NCI-H748 treated with DMSO at 0.1 percent for 48 hours (cell line): ENCODE data around the gene STAG2.
"Not testable (repeated sequence)": the region's sequence is repeated elsewhere in the genome, so short reads cannot be mapped to it uniquely, and the experiment has no call there.

Experiments
- DNase-seq: peaks from one replicate; lab custom pipeline; 2025; lab: John Stamatoyannopoulos, UW

The STAG2 gene

DNA sequence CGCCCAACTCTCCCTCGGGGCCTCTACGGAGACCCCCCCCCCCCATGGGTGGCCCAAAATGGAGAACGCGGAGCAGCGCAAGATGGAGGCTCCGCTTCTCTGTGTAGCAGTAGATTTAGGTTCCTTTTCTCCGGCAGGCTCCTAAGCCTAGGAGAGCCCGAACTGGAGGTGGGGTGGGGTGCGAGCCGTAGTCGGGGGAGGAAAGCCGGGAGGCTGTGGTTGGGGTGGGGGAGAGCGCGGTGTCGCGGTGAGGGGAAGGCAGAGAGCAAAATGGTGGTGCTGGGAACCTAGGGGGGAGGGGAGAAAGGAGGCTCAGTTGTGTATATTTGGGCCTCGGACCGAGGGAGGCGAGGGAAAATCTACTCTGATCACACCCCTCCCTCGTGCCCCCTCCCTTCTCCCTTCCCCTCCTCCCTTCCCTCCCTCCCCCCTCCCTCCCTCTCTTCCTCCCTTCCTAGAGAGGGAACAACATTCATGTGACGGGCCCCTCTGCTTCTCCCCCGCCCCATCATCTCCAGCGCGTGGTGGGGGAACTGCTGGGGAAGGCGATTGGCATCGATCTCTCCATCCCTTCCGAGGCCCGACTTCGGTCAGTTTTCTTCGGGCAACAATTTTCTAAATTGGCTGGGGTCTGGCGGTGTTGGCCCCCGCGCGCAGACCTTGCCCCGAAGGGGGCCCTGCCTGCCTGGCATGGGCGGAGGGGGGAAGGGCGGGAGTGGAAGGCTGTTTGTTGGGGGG is at the start of gene STAG2:
STAG2 (plus strand) TSS at position 439 of the 738 bp plus-strand sequence. CDS start 60,922 bp downstream, outside the sequence.
- DNase-seq, result peak; percentile 65

DNA sequence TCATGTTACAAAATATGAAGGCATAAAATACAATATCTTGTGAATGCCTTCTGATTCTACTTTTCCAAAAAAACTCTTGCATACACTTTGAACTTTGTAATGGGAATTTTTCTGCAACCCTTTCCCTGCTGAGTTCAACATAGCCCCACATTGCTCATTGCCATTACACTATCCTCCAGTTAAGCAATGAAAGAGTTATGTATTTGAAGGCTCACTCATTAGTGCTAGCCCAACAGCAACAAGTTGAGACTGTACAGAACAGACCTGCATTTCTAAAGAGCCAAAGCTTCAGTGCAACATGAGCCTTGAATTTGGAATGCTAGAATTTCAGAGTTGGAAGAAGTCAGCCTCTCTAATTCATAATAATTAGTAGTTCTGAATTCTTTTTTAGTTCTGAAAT is 44.4 kb upstream of the STAG2 start:
- DNase-seq, result no peak

DNA sequence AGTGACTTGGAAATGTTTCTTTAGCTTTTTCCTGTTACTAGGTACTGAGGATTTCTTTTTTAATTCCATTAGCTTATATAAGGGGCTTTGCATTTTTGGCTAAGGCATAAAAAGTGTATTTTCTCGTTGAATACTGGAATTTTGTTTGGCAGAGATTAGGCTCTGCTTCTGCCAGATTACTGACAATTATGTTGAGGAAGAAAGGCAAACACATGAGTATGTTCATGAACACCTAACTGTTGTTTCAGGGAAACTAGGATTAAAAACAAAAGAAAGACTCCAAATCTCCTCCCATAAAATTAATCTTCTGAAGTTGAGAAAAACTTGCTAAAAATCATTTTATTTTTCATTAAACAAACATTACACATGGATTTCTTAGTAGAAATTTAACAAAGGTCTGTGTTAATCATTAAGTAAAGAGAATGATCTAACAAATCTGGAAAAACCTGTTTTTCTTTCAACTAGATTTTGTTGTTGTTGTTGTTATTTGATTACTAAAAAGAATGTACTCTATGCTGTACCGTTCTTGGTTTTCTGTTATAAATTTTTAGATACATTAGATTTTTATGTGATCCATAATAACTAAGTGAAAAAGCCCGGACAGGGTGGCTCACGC is 43.3 kb upstream of the STAG2 start:
- DNase-seq, result no peak

DNA sequence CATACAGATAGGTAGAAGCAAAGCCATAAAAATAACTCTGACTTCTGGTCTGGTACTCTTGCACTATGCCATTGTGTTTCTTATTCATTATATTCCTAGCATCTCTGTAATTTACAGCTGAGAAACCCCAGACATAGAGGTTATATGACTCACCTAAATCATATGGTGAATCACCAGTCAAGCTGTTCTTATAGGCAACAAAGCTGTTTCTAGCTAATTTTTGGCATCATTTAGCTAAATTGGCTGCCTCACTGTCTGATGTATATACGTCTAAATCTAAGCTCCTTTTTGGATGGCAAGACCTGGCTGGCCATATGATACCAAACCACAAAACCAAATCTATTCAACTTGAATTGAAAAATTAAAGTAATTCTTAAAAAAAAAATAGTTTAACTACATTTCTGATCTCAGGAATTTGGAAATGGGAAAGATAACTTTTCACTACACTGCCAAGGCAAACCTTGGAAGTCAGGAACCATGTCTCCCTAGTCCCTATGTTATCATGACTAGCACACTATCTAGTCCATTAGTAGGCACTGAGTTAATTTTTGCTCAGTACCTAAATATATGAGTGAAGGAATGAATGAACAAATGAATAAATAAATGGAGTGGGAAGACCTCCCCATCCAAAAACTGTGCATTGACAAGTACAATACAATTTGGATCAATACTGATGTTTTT is 41.3 kb upstream of the STAG2 start:
- no peak for DNase-seq

DNA sequence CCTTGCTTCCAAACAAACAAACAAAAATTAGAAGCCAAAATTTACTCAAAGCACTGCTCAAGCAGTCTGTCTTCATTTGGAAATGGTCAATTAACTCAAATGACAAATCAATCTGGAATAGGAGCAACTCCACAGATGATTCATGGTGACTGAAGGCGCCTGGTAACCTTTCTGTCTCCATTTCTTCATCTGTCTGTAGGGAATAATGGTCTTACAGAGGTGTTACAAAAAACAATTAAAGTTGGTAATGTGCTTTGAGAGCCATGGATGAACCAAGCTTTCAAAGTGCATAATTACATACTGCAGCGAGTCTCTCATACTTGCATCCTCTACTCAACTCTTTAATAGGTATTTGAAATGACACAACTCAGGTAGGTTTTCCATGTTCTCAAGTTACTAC is 38.3 kb upstream of the STAG2 start:
- DNase-seq, result no peak

DNA sequence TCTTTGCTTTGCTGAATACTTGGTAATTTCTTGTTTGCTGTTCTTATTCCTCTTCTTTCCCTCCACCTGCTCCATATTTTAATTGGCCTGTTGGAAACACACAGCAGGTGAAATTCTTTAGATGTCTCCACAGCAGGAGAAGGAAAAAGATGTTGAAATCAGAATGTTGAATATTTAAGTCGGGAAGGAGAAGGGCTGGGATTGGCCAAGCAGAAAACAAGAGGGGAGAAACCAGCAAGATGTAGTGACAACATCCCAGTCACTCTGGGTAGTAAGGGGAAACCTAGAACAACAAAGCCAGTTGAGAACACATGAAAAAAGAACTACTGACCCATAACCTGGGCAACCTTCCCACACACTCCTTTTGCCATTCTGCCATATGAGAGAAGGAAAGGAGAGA is 37.3 kb upstream of the STAG2 start:
- DNase-seq, result no peak

DNA sequence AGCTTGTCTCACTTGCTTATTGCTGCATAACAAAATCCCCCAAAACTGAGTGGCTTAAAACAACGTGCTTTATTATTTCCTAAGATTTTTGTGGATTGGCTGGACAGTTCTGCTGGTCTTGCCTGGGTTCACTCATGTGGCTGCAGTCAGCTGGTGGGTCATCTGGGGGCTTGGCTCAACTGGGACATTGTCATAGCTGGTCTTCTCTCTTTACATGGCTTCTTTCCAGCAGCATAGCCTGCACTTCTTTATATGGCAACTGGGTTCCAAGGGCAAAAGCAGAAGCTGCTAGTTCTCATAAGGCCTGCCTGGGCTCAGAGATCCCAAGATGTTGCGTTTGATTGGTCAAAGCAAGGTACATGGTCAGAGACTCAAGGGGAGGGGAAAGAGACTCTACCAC is 33.7 kb upstream of the STAG2 start:
- DNase-seq, result no peak

DNA sequence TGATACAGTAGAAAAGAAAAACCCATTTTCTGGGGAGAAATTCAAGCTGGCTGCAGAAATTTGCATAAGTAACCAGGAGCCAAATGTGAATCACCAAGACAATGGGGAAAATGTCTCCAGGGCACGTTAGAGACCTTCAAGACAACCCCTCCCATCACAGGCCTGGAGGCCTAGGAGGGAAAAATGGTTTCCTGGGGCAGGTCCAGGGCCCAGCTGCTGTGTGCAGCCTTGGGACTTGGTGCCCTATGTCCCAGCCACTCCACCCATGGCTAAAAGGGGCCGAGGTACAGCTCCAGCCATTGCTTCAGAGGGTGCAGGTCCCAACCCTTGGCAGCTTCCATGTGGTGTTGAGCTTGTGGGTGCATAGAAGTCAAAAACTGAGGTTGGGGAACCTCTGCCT is 29.5 kb upstream of the STAG2 start:
- DNase-seq, result not testable (repeated sequence)

DNA sequence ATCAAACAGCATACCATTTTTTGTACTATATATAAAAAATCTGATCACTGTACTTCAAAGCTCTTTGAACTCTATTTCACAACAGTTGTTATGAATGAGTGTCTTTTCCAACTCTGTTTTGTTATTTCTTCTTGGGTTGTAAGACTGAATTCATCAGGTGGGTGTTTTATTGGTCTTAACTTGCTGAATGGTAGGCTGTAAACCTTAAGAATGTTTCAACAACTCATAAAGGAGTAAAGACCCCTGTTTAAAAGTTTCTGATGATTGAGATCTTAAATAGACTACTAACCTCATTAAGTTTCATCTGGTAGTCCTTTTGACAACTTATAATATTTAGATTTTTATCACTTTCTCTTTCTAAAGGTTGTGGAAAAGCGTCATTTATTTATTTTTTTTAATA is 18.4 kb upstream of the STAG2 start:
- DNase-seq, result no peak

DNA sequence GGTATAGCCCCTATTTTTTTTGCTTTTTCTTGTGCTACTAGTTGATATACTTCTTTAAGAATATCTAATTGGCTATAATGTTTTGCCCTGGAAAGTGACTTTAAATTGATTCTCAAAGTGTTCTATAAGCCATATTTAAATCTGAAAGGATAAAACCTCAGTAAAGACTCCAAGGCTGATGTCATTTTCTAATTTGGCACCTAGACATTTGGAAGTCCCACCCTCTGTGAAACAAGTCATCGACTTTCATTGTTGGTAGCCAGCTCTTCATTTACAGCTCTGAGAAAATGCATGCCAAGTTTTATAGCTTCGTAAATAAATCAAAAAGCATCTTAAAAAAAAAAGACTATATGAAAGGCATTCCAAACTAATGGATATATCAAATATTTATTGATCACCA is 18.0 kb upstream of the STAG2 start:
- no peak for DNase-seq

DNA sequence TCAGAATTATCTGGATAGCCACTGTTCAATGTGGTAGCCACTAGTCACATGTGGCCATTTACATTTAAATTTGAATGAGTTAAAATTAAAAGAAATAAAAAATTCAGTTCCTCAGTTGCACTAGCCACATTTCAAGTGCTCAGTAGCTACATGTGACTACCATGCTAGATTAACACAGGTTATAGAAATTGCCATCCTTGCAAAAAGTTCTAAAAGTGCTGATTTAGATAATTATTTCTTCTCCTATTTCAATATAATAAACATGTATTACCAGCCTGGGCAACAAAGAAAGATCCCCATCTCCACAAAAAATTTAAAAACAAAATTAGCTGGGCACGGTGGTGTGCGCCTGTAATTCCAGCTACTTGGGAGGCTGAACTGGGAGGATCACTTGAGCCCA is 11.7 kb upstream of the STAG2 start:
- DNase-seq, result no peak

DNA sequence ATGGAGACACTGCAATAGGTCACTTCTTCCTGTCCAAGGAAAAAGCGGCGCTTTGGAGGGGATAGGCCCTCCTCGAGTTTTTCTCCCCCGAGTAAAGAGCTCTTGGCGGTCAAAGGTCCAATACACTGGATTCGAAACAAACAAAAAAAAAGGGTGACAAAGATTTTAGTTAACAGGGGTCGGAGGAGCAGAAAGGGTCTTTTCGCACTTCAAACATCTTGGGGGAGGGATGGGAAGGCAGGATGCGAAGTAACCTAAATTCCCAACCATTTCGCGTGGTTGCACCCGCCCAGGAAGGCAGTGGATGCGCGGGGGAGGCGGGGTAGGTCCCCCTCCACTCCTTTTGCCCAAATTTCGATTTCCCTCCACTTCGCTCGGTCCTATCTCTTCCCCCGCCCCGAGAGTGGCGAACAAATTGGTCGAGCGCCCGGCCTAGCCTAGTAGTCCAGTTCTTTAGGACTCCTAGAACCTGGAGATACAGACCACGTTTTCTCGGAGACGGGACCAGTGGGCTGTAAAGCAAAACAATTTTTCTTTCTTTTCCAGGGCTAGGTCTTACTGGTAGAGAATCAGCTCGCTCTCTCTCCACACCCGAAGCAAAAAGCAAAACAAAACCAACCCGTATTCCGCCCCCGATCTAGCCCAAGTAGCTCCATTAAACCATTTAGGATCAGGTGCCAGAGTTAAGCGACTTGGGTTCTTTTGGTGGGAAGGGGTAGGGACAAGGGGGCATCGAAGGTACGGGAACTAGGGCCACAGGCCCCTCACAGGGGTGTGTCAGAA is 2.0 kb upstream of the STAG2 start:
- no peak for DNase-seq

DNA sequence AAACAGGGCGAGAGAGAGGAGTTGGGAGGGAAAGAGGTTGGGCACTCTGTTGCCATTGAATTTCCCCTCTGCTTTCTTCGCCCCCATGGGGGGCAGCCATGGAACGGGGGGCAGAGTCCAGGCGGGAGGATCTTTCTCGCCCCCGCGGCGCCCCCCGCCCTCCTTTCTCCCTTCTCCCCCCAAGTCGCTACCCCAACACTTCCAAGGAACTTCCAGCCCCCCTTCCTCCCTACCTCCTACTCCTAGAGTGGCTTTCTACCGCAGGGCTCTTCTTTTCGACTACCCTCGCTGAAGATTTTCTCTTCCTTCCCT is 594 bp upstream of the STAG2 start:
- DNase-seq, result no peak

DNA sequence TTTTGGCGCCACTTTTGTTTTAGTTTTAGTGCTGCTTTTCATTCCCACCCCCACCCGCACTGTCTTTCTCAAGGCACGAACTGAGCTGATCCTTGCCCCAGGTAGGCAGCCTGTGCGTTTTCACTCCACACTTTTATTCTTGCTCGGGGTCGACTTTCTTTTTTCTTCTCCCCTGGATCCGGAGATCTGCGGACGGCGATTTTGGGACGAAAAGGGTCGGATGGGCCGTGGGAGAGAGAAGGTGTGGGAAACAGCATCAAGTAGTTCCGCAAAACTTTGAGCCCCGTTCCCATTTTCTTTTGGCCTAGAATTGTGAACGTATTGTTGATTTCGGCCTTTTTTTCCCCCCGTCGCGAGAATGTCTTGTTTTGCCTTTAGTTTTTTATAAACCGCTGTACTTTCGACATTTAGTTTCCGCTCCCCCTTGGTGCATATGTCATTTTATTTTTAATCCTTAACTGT is 531 bp downstream of the STAG2 start:
- DNase-seq, result peak; percentile 54

DNA sequence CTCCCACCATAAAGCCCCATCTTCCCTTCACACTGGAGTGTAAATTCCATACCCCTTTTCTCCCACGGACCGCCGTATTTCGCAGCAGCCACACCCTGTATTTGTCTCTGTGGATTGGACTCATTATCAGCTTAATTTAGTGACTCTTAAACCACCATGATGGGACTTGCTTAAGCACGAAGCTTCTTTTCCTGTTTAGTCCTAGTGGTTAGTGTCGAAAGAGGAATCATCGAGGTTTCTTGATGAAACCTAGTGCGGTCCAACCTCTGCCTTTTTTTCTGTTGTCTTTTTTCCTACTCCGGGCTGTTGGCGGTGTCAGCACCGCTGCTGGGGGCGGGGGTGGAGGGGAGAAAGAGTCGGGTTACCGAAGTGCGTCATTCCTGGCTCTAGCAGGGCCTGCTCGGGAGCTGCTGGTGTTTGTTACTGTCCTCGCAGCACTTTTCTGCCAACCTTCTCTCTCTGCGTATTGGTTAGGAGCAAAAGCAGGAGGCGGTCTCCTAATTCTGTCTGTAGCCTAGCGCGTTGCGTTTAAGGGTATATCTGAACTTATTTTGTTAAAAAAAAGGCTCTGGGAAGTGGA is 1.4 kb downstream of the STAG2 start:
- peak; percentile 82 for DNase-seq

DNA sequence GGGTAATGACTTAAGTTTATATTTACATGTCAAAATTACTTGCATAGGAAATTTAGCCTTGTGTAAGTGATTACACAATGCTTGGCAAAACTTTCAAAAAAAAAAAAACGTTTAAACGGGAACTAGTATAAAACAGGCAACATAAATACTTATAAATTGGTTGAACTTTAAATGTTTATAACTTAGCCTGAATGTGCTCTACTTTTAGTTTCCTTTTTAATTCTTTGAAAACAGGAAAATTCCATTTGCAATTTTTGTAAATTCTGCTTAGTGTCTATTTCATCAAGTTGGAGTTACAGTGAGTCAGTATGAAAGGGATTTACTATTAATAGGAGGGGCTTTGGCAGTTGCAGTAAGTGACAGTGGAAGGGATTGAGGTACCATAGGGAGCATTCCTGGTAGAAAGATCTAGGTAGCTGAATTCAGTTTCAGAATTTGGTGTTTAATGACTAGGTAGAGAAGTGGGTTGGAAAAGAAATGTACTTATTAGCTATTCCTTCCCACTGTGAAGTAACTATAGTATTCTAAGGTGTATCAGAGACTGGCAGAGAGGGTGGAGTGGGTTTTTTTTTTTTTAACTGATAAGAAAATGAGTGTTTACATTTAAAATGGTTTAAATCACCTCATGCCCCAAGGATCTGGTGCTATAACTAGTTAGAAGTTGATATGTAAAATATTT is 2.8 kb downstream of the STAG2 start:
- DNase-seq, result no peak

DNA sequence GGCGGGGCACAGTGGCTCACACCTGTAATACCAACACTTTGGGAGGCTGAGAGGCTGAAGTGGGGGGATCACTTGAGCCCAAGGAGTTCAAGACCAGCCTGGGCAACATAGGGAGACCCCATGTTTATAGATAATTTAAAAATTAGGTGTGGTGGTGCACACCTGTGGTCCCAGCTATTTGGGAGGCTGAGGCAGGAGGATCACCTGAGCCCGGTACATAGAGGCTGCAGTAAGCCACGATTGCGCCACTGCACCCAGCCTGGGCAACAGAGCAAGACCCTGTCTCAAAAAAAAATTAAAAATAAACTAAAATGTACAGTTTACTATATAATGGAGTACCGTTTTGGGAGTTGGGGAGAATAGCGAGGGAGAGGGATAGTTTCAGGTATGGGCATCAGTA is 4.2 kb downstream of the STAG2 start:
- DNase-seq, result no peak

DNA sequence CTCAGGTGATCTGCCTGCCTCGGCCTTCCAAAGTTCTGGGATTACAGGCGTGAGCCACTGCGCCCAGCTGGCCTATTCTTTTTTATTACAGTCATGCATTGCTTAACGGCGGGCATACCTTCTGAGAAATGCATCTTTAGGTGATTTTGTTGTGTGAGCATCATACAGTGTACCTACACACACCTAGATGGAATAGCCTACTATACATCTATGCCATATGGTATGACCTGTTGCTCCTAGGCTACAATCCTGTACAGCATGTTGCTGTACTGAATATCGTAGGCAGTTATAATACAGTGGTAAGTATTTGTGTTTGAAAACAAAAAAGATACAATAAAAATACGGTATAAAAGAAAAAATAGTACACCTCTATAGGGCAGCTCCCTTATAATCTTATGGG is 6.0 kb downstream of the STAG2 start:
- DNase-seq, result no peak

DNA sequence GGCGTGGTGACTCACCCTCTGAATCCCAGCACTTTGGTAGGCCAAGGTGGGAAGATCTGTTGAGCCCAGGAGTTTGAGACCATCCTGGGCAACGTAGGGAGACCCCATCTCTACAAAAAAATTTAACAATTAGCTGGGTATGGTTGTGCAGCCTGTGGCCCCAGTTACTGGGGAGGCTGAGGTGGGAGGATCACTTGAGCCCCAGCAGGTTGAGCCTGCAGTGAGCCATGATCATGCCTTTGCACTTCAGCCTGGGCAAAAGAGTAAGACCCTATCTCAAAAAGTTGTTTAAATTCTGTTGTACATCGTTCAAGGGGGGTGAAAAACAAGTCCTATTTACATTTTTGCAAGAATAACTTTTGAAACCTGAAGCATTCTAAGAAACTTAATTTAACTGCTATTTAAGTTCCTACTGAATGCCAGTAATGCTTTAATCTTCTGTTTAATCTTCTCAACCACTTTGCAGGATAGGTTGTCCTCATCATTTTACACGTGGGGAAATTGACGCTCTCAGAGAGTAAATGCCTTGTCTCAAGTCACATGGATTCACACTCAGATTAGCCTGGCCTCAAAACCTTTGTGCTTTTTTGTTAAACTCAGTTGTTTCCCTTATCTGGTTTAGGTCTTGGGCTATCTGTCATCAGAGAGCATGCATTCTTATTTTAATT is 7.0 kb downstream of the STAG2 start:
- DNase-seq, result no peak

DNA sequence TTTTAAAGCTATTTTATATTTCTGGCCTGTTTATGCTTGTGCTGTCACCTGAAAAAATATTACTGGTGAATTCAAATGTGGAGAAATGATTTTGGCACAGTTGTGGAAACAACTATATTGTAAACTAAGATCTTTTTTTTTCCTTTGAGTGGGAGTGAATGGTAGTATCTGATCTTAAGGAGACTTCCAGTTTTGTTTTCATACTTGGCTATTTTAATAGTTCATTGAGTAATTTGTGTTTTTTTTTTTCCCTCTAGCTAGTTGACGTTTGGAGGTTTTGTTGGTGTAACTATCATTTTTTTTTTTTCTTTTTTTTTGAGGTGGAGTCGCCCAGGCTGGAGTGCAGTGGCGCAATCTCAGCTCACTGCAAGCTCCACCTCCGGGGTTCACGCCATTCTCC is 10.5 kb downstream of the STAG2 start:
- no peak for DNase-seq

DNA sequence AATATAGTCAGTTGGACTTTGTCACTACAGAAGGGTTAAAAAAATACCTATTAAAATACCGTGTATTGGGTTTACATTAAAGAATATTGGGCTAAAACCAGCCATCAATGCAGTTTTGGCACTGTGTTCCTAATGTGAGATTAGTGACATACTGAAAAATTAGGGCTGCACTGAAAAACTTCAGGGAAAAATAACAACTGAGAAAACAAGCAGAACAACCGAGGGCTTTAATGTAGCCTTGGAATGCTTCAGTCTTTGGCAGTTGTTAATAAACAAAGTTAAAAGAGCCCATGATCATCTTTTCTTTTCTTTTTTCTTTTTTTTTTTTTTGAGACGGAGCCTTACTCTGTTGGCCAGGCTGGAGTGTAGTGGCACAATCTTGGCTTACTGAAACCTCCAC is 12.4 kb downstream of the STAG2 start:
- no peak for DNase-seq
